Endothelial cell of umbilical vein (primary cell): ENCODE measurements around the gene B3GNT9. TPM values are rescaled to one million over a fixed set of nuclear protein-coding genes. Genes with fewer than 3 reads are reported as not detected.

ENCODE experiments used
- BruUV-seq: library from RNA; stranded (reverse); fragments of 400-500 nt; replicated peaks from 2 replicates; lab custom pipeline; 2021; lab: Mats Ljungman, UMichigan
- CTCF ChIA-PET: fragments of 300-600, 350-600 bp; sonication (Branson Sonifier 250); formaldehyde crosslinking; loops from one replicate; lab custom pipeline; 2021; ENCODE audit warnings: antibody characterized with exemption, inconsistent platforms; lab: Charles Lee
- POLR2A ChIA-PET: fragments of 300-600, 350-600 bp; sonication (Branson Sonifier 250); formaldehyde crosslinking; loops from one replicate; lab custom pipeline; 2021; ENCODE audit warnings: antibody characterized with exemption, inconsistent platforms; lab: Charles Lee
- DNase-seq: peaks from one replicate; pipeline ENCODE4 v3.0.0-alpha.2; 2011; ENCODE audit warnings: low read depth, low spot score
- FAIRE-seq: peaks from 2 replicates; lab custom pipeline; 2011; peaks lifted over from hg19 to GRCh38; lab: Jason Lieb, UNC
- H2AFZ ChIP-seq: 2 replicates; pipeline ENCODE4 v1.6.0; 2012; ENCODE audit warnings: low read depth, low read length, control low read depth, inconsistent platforms
- H3K27ac ChIP-seq: 2 replicates; pipeline ENCODE4 v1.5.1; 2011; ENCODE audit warnings: low read depth, mild to moderate bottlenecking, control low read depth, low read length, moderate library complexity; ENCODE audit not compliant: insufficient read depth
- H3K27me3 ChIP-seq, 2 experiments: 2 replicates each; pipeline versions ENCODE4 v1.6.0 to v1.6.1; 2011; ENCODE audit warnings: low read length in 2 of 2, mixed read lengths in 1 of 2; ENCODE audit not compliant: control insufficient read depth in 2 of 2, insufficient read depth in 2 of 2
- H3K36me3 ChIP-seq, 2 experiments: 2 replicates in 1 of 2; 3 replicates in 1 of 2; pipeline ENCODE4 v1.5.1; 2011; ENCODE audit warnings: low read length in 2 of 2, mild to moderate bottlenecking in 1 of 2, moderate library complexity in 1 of 2; ENCODE audit not compliant: control insufficient read depth in 2 of 2, insufficient read depth in 2 of 2; ENCODE audit errors: extremely low read depth in 1 of 2
- H3K4me1 ChIP-seq: 3 replicates; pipeline ENCODE4 v1.5.1; 2011; ENCODE audit warnings: mild to moderate bottlenecking, low read length; ENCODE audit not compliant: control insufficient read depth, insufficient read depth; ENCODE audit errors: extremely low read depth
- H3K4me2 ChIP-seq: 2 replicates; pipeline ENCODE4 v1.6.1; 2011; ENCODE audit warnings: low read length, control low read depth, mixed read lengths; ENCODE audit not compliant: insufficient read depth
- H3K4me3 ChIP-seq, 3 experiments: fragments of 200-600 bp in 1 of 3; sonication (generic), shearing (Covaris generic) in 1 of 3; replicated peaks in 1 of 3; 2 replicates each; pipeline ENCODE4 v1.5.1; 2011 to 2016; ENCODE audit warnings: control low read depth in 3 of 3, low read length in 3 of 3, mild to moderate bottlenecking in 2 of 3, inconsistent platforms in 1 of 3, low read depth in 1 of 3, moderate library complexity in 1 of 3; ENCODE audit not compliant: insufficient read depth in 1 of 3
- H3K79me2 ChIP-seq: 2 replicates; pipeline ENCODE4 v1.6.0; 2012; ENCODE audit warnings: low read length, inconsistent platforms; ENCODE audit not compliant: control insufficient read depth, insufficient read depth
- H3K9ac ChIP-seq: replicated peaks from 2 replicates; pipeline ENCODE3; 2011; ENCODE audit warnings: low read length, control low read depth; ENCODE audit not compliant: insufficient read depth; ENCODE audit errors: extremely low read depth
- H3K9me1 ChIP-seq: replicated peaks from 3 replicates; pipeline ENCODE4 v1.6.0; 2011; ENCODE audit warnings: mild to moderate bottlenecking, low read length; ENCODE audit not compliant: control insufficient read depth, insufficient read depth; ENCODE audit errors: extremely low read depth
- H3K9me3 ChIP-seq: replicated peaks from 2 replicates; pipeline ENCODE4 v1.5.1; 2012; ENCODE audit warnings: low read length, inconsistent platforms; ENCODE audit not compliant: control insufficient read depth, insufficient read depth
- H4K20me1 ChIP-seq: replicated peaks from 2 replicates; pipeline ENCODE3; 2011; ENCODE audit warnings: mild to moderate bottlenecking, low read length; ENCODE audit not compliant: control insufficient read depth, insufficient read depth; ENCODE audit errors: extremely low read depth
- EZH2 ChIP-seq: IDR thresholded peaks from 2 replicates; pipeline ENCODE4 v1.6.1; 2012; ENCODE audit warnings: borderline replicate concordance, low read depth, mild to moderate bottlenecking, moderate library complexity, low read length, inconsistent platforms; ENCODE audit not compliant: severe bottlenecking
- GATA2 ChIP-seq: IDR thresholded peaks from 2 replicates; pipeline ENCODE4 v1.7.0; 2011; ENCODE audit warnings: low read depth, mild to moderate bottlenecking, moderate library complexity, mixed read lengths, low read length; ENCODE audit not compliant: insufficient read length, insufficient read depth
- MYC ChIP-seq: IDR thresholded peaks from one replicate; pipeline ENCODE4 v1.6.1; 2011; ENCODE audit warnings: mild to moderate bottlenecking, low read depth, low read length
- POLR2A ChIP-seq: IDR thresholded peaks from 2 replicates; pipeline ENCODE4 v1.6.1; 2012; ENCODE audit warnings: low read depth, mild to moderate bottlenecking, control low read depth, low read length
- POLR2AphosphoS5 ChIP-seq: IDR thresholded peaks from 2 replicates; pipeline ENCODE4 v1.6.1; 2012; ENCODE audit warnings: low read depth, mild to moderate bottlenecking, control low read depth, low read length, moderate library complexity; ENCODE audit not compliant: insufficient read depth
- dilution Hi-C: fragments of 300-500 bp; cut with MboI; formaldehyde crosslinking; loops from one replicate; pipeline ENCODE4 v1.15.0; 2019; ENCODE audit warnings: low sequenced_read_pairs; ENCODE audit not compliant: extremely low pct_ligation_motif_present
- intact Hi-C: fragments of 100-400 bp; cut with micrococcal nuclease; formaldehyde crosslinking; loops from one replicate; pipeline ENCODE4 v1.10.0; 2022
- polyA plus RNA-seq, 4 experiments: library from polyadenylated mRNA; depleted of rRNA in 3 of 4; stranded (reverse) in 3 of 4; unstranded in 1 of 4; fragments of >200 nt; gene quantifications; 2 replicates each; pipeline versions ENCODE4 v1.2.1 to v1.2.3, GENCODE V29; 2011 to 2012; ENCODE audit warnings: missing spikeins in 1 of 4
- total RNA-seq: library from RNA; stranded (reverse); gene quantifications from 2 replicates; pipeline ENCODE4 v1.2.3, GENCODE V29; 2021
- TF ChIP-seq, protein P1 (sequence below), 2 donors: IDR thresholded peaks; 1 replicate in 1 of 2; 2 replicates in 1 of 2; pipeline ENCODE4 v1.5.1; 2011; ENCODE audit warnings: low read length in 2 of 2, mild to moderate bottlenecking in 2 of 2, moderate library complexity in 2 of 2, control low read depth in 1 of 2, inconsistent platforms in 1 of 2, low read depth in 1 of 2; ENCODE audit not compliant: insufficient read depth in 1 of 2; ENCODE audit errors: extremely low read depth in 1 of 2
- TF ChIP-seq, protein P2 (sequence below): IDR thresholded peaks from 2 replicates; pipeline ENCODE4 v1.6.1; 2011; ENCODE audit not compliant: insufficient read depth, insufficient read length

Gene B3GNT9
- total and polyA plus RNA-seq, 2 donors (not counting 3 experiments of a cell fraction or from before 2014, with no cell fraction given): 4.0 to 6.4 TPM

DNA sequence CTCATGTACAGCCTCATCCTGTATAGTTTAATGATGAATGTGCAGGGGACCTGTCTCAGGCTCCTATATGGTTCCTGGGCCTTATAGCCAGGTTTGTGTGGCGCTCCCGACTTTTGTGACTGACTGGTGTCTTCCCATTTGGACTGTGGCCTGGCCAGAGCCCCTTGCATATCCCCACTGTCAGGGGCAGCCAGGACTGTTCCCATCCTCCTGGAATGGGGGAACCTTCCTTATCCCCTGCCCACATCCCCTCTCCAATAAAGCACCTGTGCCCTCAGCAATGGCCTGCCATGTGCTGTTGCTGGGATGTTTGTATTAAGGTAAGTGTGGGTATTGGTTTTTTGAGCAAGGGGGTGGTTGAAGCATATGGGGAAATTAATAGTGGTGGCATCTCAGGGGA lies 2.6 kb downstream of the B3GNT9 start:
- ChIA-PET CTCF (interaction anchor here (1.0 to 1.5 kb wide), 2 partner anchors 37 to 66 kb away, joined by 3 to 4 read pairs; no protein-coding TSS in a partner anchor), POLR2A (no interaction called here)
- no peak overlapping the region for H2AFZ ChIP-seq
- FAIRE-seq: no peak
- H3K36me3 ChIP-seq: peaks cover 2 to 37% of the 10 kb centered on the region in 2 experiments
- dilution Hi-C loops: no loop called here
- H4K20me1 ChIP-seq: no peaks in the 10 kb centered on the region
- H3K9me3 ChIP-seq: no peaks in the 10 kb centered on the region
- TF ChIP-seq MYC (no peak), GATA2 (no peak), EZH2 (no peak), POLR2AphosphoS5 (no peak), POLR2A (no peak)
- TF ChIP-seq, protein P1, sequence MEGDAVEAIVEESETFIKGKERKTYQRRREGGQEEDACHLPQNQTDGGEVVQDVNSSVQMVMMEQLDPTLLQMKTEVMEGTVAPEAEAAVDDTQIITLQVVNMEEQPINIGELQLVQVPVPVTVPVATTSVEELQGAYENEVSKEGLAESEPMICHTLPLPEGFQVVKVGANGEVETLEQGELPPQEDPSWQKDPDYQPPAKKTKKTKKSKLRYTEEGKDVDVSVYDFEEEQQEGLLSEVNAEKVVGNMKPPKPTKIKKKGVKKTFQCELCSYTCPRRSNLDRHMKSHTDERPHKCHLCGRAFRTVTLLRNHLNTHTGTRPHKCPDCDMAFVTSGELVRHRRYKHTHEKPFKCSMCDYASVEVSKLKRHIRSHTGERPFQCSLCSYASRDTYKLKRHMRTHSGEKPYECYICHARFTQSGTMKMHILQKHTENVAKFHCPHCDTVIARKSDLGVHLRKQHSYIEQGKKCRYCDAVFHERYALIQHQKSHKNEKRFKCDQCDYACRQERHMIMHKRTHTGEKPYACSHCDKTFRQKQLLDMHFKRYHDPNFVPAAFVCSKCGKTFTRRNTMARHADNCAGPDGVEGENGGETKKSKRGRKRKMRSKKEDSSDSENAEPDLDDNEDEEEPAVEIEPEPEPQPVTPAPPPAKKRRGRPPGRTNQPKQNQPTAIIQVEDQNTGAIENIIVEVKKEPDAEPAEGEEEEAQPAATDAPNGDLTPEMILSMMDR (IDR thresholded peaks at IDR 0.05; ENCODE audit: extremely low read depth in 1 of 2, insufficient read depth in 1 of 2, low read depth in 1 of 2, low read length in 2 of 2): no peak
- TF ChIP-seq, protein P2, sequence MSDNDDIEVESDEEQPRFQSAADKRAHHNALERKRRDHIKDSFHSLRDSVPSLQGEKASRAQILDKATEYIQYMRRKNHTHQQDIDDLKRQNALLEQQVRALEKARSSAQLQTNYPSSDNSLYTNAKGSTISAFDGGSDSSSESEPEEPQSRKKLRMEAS: no peak
- peaks cover 3% of the 10 kb centered on the region for H3K4me1 ChIP-seq
- no peaks in the 10 kb centered on the region for H3K79me2 ChIP-seq
- BruUV-seq: no TSS peak
- peaks cover 0 to 5% of the 10 kb centered on the region in 2 experiments for H3K27me3 ChIP-seq
- no peak overlapping the region for H3K9ac ChIP-seq
- no peak overlapping the region for H3K27ac ChIP-seq
- H3K9me1 ChIP-seq: no peaks in the 10 kb centered on the region
- intact Hi-C loops: no loop called here
- no peak overlapping the region for H3K4me3 ChIP-seq
- no peak for DNase-seq
- no peak overlapping the region for H3K4me2 ChIP-seq
